B cell (primary cell): ENCODE data around the gene PHF23. TPM values are rescaled to one million over a fixed set of nuclear protein-coding genes. Genes with fewer than 3 reads are reported as not detected.

ENCODE experiments used
- ATAC-seq: fragments of 200-7000 bp; cut with Tn5 transposase; one replicate; pipeline ENCODE4 v1.10.0; 2021; ENCODE audit warnings: low read depth, mild to moderate bottlenecking, moderate number of reproducible peaks, moderate library complexity
- CTCF ChIA-PET: fragments of 350-600 bp; sonication (Branson Sonifier 250); formaldehyde crosslinking; loops from one replicate; lab custom pipeline; 2021; ENCODE audit warnings: antibody characterized with exemption, inconsistent platforms; lab: Charles Lee
- POLR2A ChIA-PET: fragments of 350-600 bp; sonication (Branson Sonifier 250); formaldehyde crosslinking; loops from one replicate; lab custom pipeline; 2021; ENCODE audit warnings: antibody characterized with exemption; lab: Charles Lee
- DNase-seq: peaks from one replicate; pipeline ENCODE4 v3.0.0; 2013
- H2AFZ ChIP-seq: 2 replicates; pipeline ENCODE4 v1.6.1; 2012; ENCODE audit warnings: mild to moderate bottlenecking, low read depth, low read length; ENCODE audit not compliant: insufficient read depth, poor library complexity, severe bottlenecking
- H3K27ac ChIP-seq, 2 donors: 1 replicate in 1 of 2; 2 replicates in 1 of 2; pipeline ENCODE4 v1.5.1; 2012 to 2013; ENCODE audit warnings: low read length in 2 of 2, mild to moderate bottlenecking in 2 of 2, moderate library complexity in 1 of 2
- H3K27me3 ChIP-seq, 4 experiments: fragments of 200-600 bp in 1 of 4; sonication (generic) in 1 of 4; replicated peaks in 1 of 4; 1 replicate in 2 of 4; 2 replicates in 2 of 4; pipeline versions ENCODE4 v1.6.1 to v1.7.0; 2013 to 2016; ENCODE audit warnings: low read length in 3 of 4, mild to moderate bottlenecking in 2 of 4, mixed read lengths in 1 of 4, moderate library complexity in 1 of 4; ENCODE audit not compliant: insufficient read depth in 4 of 4, control insufficient read depth in 3 of 4; ENCODE audit errors: control extremely low read depth in 1 of 4
- H3K36me3 ChIP-seq, 2 experiments: replicated peaks in 1 of 2; 1 replicate in 1 of 2; 2 replicates in 1 of 2; pipeline versions ENCODE4 v1.6.1 to v1.7.1; 2013; ENCODE audit warnings: low read length in 1 of 2; ENCODE audit not compliant: insufficient read depth in 2 of 2, control insufficient read depth in 1 of 2; ENCODE audit errors: control extremely low read depth in 1 of 2, extremely low read depth in 1 of 2
- H3K4me1 ChIP-seq, 2 donors: fragments of 200-600 bp in 1 of 2; sonication (generic) in 1 of 2; 1 replicate in 1 of 2; 2 replicates in 1 of 2; pipeline versions ENCODE4 v1.5.1 to v1.6.1; 2013 to 2017; ENCODE audit warnings: low read length in 2 of 2; ENCODE audit not compliant: control insufficient read depth in 2 of 2, insufficient read depth in 2 of 2
- H3K4me2 ChIP-seq: replicated peaks from 2 replicates; pipeline ENCODE3; 2012; ENCODE audit warnings: mild to moderate bottlenecking, low read depth, low read length; ENCODE audit not compliant: poor library complexity, severe bottlenecking
- H3K4me3 ChIP-seq, 5 experiments: fragments of 200-600 bp in 1 of 5; sonication (generic) in 1 of 5; 1 replicate in 3 of 5; 2 replicates in 2 of 5; pipeline versions ENCODE4 v1.5.1 to v1.7.0; 2011 to 2016; ENCODE audit warnings: low read length in 4 of 5, mild to moderate bottlenecking in 4 of 5, low read depth in 2 of 5, control low read depth in 1 of 5, moderate library complexity in 1 of 5; ENCODE audit not compliant: insufficient read depth in 1 of 5; ENCODE audit errors: control extremely low read depth in 1 of 5, extremely low read depth in 1 of 5
- H3K79me2 ChIP-seq: fragments of 200-600 bp; sonication (generic); one replicate; pipeline ENCODE4 v1.6.0; 2016; ENCODE audit warnings: low read length; ENCODE audit not compliant: control insufficient read depth, insufficient read depth
- H3K9ac ChIP-seq: fragments of 200-600 bp; sonication (generic); 2 replicates; pipeline ENCODE4 v1.6.1; 2017; ENCODE audit warnings: mild to moderate bottlenecking, low read length, moderate library complexity
- H3K9me3 ChIP-seq, 3 donors: one replicate each; pipeline versions ENCODE4 v1.6.1 to v1.7.1; 2013; ENCODE audit warnings: low read length in 2 of 3; ENCODE audit not compliant: control insufficient read depth in 2 of 3, insufficient read depth in 1 of 3; ENCODE audit errors: control extremely low read depth in 1 of 3
- H4K20me1 ChIP-seq: 2 replicates; pipeline ENCODE4 v1.6.0; 2012; ENCODE audit warnings: mild to moderate bottlenecking, low read length; ENCODE audit not compliant: insufficient read depth, control insufficient read depth, poor library complexity, severe bottlenecking
- H3K27ac Mint-ChIP-seq: one replicate; pipeline ENCODE4 v1.8.0; 2021; ENCODE audit warnings: mixed read lengths
- H3K27me3 Mint-ChIP-seq: one replicate; pipeline ENCODE4 v1.8.0; 2021; ENCODE audit warnings: mixed read lengths
- H3K4me1 Mint-ChIP-seq: one replicate; pipeline ENCODE4 v1.8.0; 2021; ENCODE audit warnings: mixed read lengths
- H3K4me3 Mint-ChIP-seq: one replicate; pipeline ENCODE4 v1.8.0; 2021; ENCODE audit warnings: mixed read lengths
- H3K9me3 Mint-ChIP-seq: one replicate; pipeline ENCODE4 v1.8.0; 2022; ENCODE audit warnings: mixed read lengths; ENCODE audit not compliant: insufficient read depth
- CTCF ChIP-seq: fragments of 200-600 bp; IDR thresholded peaks from one replicate; pipeline ENCODE4 v1.8.0; 2022; ENCODE audit warnings: antibody characterized with exemption, mild to moderate bottlenecking
- EZH2 ChIP-seq: IDR thresholded peaks from 2 replicates; pipeline ENCODE4 v1.6.1; 2012; ENCODE audit warnings: borderline replicate concordance, low read depth, mild to moderate bottlenecking, moderate library complexity, low read length; ENCODE audit not compliant: insufficient read depth, poor library complexity, severe bottlenecking
- WGBS: methylation state at CpG from one replicate; pipeline ENCODE4 v1.1.5; 2013; ENCODE audit warnings: missing lambda C conversion rate; ENCODE audit not compliant: insufficient coverage; 5-methylcytosine and 5-hydroxymethylcytosine counted together
- intact Hi-C: fragments of 100-400 bp; cut with micrococcal nuclease; formaldehyde crosslinking; loops from one replicate; pipeline ENCODE4 v1.10.0; 2022
- polyA plus RNA-seq: library from polyadenylated mRNA; depleted of rRNA; stranded (reverse); fragments of >200 nt; gene quantifications from 2 replicates; pipeline ENCODE4 v1.2.3, GENCODE V29; 2012
- total RNA-seq, 2 donors: library from RNA; stranded (reverse); fragments of 120-200 nt in 1 of 2; gene quantifications; 1 replicate in 1 of 2; 2 replicates in 1 of 2; pipeline versions ENCODE4 v1.2.3 to v1.2.4, GENCODE V29; 2013 to 2022

The PHF23 gene
- total and polyA plus RNA-seq, 2 donors (not counting 1 experiment from before 2014, with no cell fraction given), result 17.6 to 42.3 TPM

- H3K27me3 ChIP-seq, result peaks cover 0 to 34% (median 13%) of the 10 kb centered on the region in 4 experiments
- H3K9me3 Mint-ChIP-seq, result no peaks in the 10 kb centered on the region
- no peak overlapping the region for H3K27ac Mint-ChIP-seq
- no peak overlapping the region for H2AFZ ChIP-seq
- H3K9ac ChIP-seq, result no peak overlapping the region
- intact Hi-C loops, result no loop called here
- 88% methylated on average over 5 of the region's 8 CpGs for WGBS
- no peak overlapping the region for H3K27ac ChIP-seq
- H3K4me3 Mint-ChIP-seq, result no peak overlapping the region
- TF ChIP-seq EZH2 (no peak), CTCF (no peak)
- H4K20me1 ChIP-seq, result no peaks in the 10 kb centered on the region
- peaks cover 16% of the 10 kb centered on the region for H3K27me3 Mint-ChIP-seq
- CTCF ChIA-PET, result interaction anchor here (0.6 to 10.9 kb wide), 10 partner anchors 10 to 281 kb away, joined by 3 to 115 read pairs (median 3); partner anchors contain the start of gene ACAP1
- POLR2A ChIA-PET, result interaction anchor here (0.7 kb wide), 1 partner anchor 164 kb away, joined by 4 read pairs; no protein-coding TSS in a partner anchor
- H3K9me3 ChIP-seq, result peaks cover 0 to 16% (median 0%) of the 10 kb centered on the region in 3 donors
- H3K4me2 ChIP-seq, result no peak overlapping the region
- peaks cover 20 to 31% of the 10 kb centered on the region in 2 donors for H3K4me1 ChIP-seq
- DNase-seq, result no peak
- H3K4me3 ChIP-seq, result no peak overlapping the region
- no peaks in the 10 kb centered on the region for H3K79me2 ChIP-seq
- no peaks in the 10 kb centered on the region for H3K36me3 ChIP-seq
- no peak for ATAC-seq
- H3K4me1 Mint-ChIP-seq, result peaks cover 20% of the 10 kb centered on the region
These were observed 40.2 kb upstream of the PHF23 start for GRCh38 chr17:7279448-7279847.

DNA sequence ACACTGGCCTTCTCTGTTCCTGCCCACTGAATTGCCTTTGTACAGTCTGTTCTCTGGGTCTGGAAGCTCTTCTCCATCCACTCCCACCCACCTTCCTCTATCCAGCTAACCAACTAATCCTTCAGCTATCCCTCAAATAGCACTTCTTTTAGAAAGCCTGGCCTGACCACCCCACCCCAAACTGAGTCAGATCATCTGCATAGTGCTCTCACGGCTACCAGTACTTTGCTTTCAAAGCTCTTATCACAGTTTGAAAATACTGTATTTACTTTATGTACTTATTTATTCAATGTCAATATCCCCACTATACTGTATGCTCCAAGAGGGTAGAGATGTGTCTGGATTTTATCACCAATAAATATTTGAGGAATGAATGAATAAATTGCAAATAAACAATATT lies 27.5 kb upstream of the PHF23 start:
- DNase-seq (no peak), ATAC-seq (no peak)
- Histone ChIP-seq H3K79me2 (no peaks in the 10 kb centered on the region), H3K9me3 (peaks cover 0 to 4% (median 0%) of the 10 kb centered on the region in 3 donors), H3K27me3 (peaks cover 0 to 20% (median 9%) of the 10 kb centered on the region in 4 experiments), H3K9ac (no peak overlapping the region), H3K4me1 (peaks cover 19% of the 10 kb centered on the region in 2 donors), H3K36me3 (no peaks in the 10 kb centered on the region), H3K27ac (no peak overlapping the region), H3K4me3 (no peak overlapping the region), H2AFZ (no peak overlapping the region), H3K4me2 (no peak overlapping the region), H4K20me1 (no peaks in the 10 kb centered on the region)
- CTCF ChIA-PET, result interaction anchor here (0.7 to 1.7 kb wide), 4 partner anchors 11 to 210 kb away, joined by 3 to 5 read pairs (median 3); no protein-coding TSS in a partner anchor
- WGBS, result no CpG with 5 or more reads among the region's 1 CpG
- Mint-ChIP-seq H3K9me3 (no peaks in the 10 kb centered on the region), H3K4me1 (peaks cover 18% of the 10 kb centered on the region), H3K27ac (no peak overlapping the region), H3K27me3 (peaks cover 30% of the 10 kb centered on the region), H3K4me3 (no peak overlapping the region)
- intact Hi-C loops, result no loop called here
- POLR2A ChIA-PET, result no interaction called here
- TF ChIP-seq CTCF (no peak), EZH2 (no peak)
